Stimulated activated CD4-positive, alpha-beta T cell treated with anti-CD3 and anti-CD28 coated beads, Interleukin-1b, Interleukin-23, amount 100 ng/mL, for 48 hours (primary cell): Measurements from ENCODE around the gene GPR62.
A peak's percentile ranks its signal among the peaks of the same experiment; 100 is the strongest.
"Not testable (repeated sequence)": the region's sequence is repeated elsewhere in the genome, so short reads cannot be mapped to it uniquely, and the experiment has no call there.

ENCODE experiments used
- DNase-seq: peaks from one replicate; pipeline ENCODE4 v3.0.0-alpha.2; 2020

GPR62 gene

DNA sequence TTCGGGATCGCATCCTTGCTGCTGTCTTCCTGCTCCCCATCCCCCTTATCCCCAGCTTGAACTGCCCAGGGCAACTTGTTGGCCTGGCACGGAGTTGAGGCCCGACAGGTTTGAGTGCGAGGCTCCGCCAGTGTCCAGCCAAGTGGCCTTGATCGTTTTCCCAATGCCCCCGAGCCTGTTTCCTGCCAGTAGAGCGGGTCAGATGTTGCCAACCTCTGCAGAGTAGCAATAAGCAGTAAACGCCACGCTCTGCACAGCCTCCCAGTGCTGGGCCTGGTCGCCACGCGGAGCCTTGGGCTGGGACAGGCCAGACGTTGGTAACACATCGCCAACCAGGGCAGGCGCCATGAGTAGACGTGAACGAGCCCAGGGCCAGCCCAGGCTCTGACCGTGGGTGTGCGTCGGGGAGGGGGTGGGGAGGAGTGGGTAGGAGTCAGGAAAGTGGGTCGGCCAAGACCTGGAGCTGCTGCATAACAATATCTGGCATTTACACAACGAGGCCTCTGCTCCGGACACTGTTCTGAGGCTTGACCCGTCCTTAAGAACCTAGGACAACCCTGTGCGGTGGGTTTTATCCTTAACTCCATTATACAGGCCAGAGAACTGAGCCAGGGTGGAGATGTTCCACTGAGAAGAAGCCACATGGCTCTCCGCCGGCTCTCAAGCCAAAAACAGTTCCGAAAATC lies 19.2 kb downstream of the GPR62 start:
- DNase-seq = peak; percentile 32

DNA sequence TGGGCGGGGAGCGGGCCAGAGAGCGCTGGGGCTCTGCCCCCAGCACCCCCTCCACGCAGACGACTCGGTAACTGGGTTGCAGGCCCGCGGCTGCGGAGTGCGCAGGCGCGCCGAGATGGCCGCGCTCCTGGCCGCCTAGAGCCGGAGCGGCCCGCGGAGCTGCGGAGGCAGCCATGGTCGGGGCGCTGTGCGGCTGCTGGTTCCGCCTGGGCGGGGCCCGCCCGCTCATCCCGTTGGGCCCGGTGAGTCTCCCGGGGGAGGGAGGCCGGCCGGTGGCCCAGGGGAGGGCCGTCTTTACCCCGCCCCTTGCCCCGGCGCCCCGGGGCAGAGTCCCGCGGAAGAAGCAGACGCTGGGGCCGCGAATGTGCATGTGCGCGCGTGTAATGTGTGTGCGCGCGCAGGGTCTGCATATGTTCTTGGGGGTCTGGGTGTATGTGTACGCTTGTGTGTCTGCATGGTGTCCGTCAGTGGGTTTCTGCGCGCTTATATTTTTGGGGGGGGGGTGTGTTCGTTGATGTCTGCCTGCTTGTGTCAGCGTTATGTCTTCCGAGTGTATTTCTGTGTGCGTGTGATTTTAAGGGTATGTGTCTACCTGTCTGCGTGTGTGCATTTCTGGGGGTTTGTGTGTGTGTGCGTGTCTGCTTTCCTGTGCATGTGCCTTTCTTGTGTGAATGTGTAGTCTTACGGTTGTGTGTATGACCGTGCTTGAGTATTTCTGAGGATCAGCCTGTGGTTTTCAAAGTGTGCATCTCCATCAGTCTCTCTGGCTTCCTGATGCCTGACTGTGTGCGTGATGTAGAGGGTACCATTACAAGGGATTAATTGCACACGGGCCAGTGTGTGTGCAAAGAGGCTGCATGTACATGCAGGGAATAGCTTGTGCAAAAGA lies 20.0 kb downstream of the GPR62 start, which contains the start of gene ABHD14A:
ABHD14A (plus strand) TSS at position 102 of the 889 bp plus-strand sequence; CDS start at position 174, 72 bp downstream.
- DNase-seq = peak; percentile 69

DNA sequence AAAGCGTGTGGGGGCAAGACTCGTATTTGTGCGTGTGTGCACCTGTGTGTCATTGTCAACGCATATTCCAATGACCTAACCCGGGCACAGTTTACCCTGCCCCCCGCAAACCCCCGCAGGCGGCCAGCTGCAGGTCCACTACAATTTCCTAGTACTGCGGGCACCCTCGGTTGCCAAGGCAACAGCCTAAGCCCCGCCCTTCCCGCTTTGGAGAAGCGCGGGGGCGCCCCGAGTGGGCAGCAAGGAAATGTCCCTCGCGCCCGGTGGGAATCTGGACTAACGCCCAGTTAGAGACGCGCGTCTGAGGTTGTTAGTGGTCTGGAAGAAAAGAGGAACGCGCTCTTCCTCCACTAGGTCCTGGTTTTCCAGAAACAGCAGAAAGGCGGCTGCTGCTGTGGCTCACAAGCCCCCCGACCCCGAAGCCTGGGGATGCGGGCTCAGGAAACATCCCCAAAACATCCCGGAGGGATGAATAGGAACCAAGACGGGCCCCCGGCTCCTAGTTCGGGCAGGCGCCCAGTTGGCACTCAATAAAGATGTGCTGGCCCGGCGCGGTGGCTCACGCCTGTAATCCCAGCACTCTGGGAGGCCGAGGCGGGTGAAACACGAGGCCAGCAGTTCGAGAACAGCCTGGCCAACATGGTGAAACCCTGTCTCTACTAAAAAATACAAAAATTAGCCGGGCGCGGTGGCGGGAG lies 20.8 kb downstream of the GPR62 start:
- no peak for DNase-seq

DNA sequence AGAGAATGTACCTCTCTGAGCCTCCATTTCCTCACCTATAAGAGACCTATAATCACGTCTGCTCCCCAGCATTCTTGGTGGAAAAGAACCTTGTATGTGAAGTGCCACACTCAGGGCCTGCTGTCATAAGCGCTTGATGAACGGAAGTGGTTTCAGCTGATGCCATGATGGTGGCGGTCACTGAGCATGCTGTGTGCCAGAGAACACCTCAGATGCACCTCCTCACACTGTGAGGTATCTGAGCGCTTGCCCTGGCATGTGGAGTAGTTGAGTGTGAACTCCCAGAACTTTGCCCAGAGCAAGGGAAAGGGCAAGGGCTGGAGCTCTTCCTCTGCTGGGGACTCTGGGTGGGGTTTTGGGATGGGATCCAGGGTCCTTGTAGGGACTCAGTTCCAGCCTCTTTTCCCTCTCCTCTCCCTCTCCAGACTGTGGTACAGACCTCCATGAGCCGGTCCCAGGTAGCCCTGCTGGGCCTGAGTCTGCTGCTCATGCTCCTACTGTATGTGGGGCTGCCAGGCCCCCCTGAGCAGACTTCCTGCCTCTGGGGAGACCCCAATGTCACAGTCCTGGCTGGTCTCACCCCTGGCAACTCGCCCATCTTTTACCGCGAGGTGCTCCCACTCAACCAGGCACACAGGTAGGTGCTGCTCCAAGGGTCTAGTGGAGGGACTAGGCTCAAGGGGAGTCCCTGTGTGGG lies 22.4 kb downstream of the GPR62 start:
- DNase-seq = no peak

DNA sequence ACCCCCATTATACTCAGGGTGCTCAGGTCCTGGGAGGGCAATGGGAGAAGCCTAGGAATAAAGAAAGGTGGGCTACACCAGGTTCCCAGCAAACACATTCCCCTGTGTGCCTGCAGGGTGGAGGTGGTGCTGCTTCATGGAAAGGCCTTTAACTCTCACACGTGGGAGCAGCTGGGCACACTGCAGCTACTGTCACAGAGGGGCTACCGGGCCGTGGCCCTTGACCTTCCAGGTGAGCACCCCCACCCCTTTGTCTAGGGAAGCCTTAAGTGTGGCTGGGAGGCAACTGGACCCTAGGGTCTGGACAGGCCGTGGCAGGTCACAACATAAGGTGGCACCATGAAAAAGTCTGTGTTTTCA lies 22.9 kb downstream of the GPR62 start:
- DNase-seq = no peak

DNA sequence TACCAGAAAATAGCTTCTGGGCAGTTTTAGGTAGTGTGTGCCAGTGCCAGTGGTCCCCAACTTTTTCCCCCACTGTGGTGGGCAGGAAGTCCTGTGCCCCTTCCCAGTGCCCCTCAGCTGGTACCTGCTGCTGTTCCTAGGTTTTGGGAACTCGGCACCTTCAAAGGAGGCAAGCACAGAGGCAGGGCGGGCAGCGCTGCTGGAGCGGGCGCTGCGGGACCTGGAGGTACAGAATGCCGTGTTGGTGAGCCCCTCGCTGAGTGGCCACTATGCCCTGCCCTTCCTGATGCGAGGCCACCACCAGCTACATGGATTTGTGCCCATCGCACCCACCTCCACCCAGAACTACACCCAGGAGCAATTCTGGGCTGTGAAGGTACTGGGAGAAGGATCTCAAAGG lies 25.1 kb downstream of the GPR62 start:
- DNase-seq = no peak

DNA sequence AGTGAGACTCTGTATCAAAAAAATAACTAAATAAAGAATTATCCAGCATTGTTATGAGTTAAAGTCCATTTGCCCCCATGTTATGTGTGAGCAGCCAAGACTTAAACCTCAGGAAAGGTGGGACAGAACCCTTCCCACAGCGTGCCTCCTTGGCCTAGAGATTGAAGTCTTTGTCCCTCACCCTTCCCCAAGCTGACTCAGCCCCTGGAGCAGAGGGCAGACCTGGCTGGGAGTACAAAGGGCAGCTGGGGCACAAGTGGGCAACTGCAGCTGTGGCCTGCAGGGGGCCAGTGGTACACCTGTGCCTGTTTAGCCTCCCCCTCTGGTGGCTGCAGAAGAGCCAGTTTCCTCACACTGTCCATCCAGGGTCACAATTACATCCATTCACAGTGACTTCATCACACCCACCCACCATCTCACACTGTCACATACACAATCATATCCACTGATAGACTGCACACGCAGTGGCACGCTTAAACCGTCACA lies 27.2 kb downstream of the GPR62 start:
- DNase-seq = peak; percentile 46

DNA sequence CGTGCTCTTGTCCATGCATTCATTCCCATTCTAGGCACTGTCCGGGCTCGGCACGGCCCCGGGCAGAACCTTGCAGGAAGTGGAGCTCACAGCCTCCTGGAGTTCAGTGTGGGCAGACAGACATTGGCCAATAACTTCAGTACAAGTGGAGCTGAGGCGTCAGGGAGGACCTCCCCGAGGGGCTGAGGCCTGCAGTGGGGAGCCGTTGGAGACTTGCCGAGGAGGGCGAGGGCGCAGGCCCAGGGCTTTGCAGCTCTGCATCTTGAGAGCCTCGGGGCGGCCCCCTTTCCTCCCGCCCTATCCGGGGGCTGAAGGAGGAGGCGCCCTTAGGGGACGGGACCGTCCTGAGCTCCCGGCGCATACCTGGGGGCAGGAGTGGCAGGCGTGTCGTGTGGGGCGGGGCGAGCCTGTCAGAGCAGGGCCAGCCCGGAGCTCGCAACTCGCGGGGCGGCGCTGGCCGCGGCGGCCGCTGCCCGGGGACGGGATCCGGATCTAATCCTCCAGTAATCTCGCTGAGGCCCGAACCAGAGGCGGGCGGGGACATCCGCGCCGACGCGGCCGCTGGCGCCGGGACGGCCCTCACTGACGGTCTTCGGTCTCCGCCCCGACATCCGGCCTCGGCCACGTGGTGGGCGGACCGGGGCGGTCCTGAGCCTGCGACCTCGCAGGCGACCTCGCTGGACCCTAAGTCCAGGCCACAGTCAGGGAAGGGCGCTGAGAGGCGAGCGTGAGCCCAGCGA lies 27.8 kb downstream of the GPR62 start, which contains the start of gene ACY1:
ACY1 (plus strand) TSS at position 698 of the 740 bp plus-strand sequence. CDS start 530 bp downstream, outside the sequence.
- peak; percentile 86 for DNase-seq

DNA sequence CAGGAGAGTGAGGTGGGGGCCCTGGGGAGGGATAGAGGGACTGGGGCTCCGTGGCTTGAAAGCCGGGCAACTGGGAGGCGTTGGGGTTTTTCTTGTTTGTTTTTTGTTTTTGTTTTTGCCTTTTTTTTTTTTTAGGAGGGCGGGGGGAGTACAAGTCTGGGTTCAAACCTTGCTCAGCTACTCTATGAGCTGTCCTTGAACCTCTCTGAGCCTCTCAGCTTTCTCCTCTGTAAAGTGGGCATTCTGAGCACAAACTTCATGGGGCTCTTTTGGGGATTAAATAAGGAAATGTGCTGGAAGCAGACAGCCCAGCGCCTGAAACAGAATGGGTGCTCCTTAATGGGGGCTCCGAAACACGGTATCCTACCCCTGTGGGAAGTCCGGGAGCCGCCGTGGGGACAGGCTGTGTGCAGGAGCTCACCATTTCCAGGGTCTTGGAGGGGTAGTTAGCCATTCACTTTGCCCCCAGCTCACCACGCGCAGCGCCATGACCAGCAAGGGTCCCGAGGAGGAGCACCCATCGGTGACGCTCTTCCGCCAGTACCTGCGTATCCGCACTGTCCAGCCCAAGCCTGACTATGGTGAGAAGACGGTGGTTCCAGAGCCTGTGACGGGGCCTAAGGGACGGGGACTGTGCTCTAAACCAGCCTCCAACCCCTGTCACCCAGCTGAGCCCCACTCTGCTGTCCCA lies 28.5 kb downstream of the GPR62 start:
- no peak for DNase-seq

DNA sequence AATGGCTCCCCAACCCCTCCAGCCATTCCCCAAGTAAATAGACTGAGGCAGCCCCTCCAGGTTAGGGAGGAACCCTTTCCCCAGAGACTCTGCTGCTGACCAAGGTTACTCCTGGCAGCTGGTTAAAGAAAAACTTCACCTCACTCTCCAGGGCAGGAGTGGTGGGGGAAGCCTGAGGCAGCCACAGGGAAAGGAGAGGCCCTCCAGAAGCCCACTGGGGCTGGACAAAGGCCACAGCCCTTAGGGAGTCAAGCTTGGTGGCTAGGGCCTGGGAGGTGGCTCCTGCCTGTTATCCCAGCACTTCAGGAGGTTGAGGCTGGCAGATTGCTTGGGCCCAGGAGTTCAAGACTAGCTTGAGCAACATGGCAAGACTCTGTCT lies 29.1 kb downstream of the GPR62 start:
- no peak for DNase-seq

DNA sequence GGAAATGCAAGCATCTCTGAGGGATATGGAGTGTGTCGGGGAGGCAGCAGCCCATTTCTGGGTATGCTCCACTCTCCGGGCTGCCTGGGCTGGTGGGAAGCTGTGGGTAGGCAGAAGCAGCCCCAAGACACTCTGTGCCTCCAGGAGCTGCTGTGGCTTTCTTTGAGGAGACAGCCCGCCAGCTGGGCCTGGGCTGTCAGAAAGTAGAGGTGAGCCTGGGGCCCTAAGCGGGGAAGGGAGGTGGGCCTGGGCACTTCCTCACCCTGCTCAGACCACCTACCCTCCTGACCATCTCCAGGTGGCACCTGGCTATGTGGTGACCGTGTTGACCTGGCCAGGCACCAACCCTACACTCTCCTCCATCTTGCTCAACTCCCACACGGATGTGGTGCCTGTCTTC lies 29.9 kb downstream of the GPR62 start:
- no peak for DNase-seq

DNA sequence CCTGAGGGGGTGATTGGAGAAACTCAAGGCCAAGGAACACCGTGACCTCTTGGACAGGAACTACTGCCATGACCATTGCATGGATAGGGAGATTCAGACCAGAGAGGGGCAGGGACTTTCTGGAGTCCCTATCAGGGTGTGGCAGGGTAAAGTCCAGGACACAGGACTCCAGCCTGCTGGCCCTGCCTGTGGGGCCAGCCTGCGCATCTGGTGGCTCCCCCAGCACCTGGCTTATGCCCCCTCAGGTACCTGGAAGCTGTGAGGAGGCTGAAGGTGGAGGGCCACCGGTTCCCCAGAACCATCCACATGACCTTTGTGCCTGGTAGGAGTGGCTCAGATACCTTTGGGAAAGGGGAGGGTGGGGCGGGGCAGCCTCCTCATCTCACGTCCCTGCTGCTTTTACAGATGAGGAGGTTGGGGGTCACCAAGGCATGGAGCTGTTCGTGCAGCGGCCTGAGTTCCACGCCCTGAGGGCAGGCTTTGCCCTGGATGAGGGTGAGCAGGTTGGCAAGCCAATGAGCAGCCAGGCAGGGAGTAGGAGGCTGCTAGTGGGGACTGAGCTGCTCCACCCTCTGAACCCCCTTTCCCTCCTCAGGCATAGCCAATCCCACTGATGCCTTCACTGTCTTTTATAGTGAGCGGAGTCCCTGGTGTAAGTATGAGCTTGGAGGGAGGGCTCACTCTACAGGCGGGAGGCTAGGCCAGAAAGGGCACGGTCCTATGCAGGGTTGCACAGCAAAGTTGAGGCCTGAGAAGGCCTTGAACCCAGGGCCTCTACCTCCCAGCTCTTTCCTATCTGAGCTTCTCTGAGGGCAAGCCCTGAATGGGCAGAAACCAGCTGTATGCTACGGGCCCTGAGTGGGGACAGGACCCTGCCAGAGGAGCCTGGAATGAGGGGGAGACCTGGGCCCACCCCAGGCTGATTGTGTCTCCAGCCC lies 31.1 kb downstream of the GPR62 start:
- DNase-seq = no peak

DNA sequence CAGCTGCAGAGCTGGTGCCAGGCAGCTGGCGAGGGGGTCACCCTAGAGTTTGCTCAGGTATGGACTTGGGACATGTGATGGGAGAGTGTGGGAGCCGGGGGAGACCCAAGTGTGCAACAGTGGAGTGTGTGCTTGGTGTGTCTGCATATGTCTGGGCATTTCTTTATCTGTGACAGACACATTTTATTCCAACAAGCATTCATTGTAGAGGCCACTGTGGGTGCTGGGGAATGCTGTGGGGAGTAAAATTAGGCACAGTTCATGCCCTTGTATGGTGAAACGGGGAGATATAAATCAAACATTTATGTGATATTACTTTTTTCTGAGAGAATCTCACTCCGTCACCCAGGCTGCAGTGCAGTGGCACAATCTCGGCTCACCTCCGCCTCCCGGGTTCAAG lies 32.4 kb downstream of the GPR62 start:
- DNase-seq = no peak

DNA sequence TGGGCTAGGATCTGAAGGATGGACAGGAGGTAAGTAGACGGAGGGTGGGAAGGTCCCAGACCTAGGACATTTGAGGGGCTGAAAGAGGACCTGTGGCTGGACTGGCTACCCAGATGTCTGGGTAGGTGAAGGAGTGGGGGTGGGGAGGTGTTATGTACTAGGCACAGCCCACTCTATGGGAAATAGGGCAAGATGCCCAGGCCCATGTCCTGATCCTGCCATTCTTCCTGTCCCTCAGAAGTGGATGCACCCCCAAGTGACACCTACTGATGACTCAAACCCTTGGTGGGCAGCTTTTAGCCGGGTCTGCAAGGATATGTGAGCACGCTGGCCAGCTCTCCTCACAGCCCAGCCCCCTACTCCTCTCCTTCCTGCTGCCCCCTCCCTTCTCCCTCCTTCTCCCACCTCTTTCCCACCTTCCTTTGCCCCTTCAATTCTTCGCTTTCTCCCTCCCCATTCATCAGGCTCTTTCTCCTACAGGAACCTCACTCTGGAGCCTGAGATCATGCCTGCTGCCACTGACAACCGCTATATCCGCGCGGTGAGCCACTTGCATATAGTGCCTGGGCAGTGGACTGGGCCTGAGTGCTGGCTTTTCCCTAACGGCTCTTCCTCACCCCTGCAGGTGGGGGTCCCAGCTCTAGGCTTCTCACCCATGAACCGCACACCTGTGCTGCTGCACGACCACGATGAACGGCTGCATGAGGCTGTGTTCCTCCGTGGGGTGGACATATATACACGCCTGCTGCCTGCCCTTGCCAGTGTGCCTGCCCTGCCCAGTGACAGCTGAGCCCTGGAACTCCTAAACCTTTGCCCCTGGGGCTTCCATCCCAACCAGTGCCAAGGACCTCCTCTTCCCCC lies 33.3 kb downstream of the GPR62 start:
- DNase-seq = no peak

DNA sequence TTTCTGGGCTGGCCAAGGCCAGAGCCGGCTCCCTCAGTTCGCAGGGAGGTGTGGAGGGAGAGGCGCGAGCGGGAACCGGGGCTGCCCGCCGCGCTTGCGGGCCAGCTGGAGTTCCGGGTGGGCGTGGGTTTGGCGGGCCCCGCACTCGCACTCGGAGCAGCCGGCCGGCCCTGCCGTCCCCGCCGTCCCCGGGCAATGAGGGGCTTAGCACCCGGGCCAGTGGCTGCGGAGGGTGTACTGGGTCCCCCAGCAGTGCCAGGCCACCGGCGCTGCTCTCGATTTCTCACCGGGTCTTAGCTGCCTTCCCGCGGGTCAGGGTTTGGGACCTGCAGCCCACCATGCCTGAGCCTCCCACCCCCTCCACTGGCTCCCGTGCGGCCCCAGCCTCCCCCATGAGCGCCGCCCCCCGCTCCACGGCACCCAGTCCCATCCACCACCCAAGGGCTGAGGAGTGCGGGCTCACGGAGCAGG lies 35.4 kb downstream of the GPR62 start:
- DNase-seq = not testable (repeated sequence)

DNA sequence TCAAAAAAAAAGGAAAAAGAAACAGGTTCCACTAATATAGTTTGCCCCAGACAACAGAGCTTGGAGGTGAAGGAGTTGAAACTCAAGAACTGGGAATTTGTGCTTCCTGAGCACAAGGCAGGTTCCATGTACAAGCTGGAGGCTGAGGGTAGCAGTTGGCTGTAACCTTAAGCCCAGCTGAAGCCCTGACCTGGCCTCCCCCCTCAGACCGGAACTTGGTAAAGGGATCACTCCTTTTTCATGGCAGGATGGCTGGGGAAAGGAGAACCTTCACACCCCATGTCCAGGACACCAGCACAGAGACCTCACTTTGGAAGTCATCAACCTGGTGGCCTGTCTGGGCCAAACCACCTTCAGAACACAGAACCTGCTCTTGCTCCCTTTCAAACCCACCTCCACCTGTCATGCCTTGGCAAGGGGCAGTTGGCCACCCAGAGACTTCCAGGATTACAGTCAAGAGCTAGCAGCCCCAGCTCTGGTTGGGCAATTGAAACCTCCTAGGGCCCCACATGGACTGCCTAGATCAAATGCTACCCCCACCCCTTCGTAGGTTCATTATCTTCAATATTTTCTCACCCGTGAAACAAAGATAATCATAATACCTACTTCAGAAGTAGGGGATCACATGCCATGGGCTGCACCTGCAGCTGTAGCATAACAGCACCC lies 37.0 kb downstream of the GPR62 start:
- no peak for DNase-seq

DNA sequence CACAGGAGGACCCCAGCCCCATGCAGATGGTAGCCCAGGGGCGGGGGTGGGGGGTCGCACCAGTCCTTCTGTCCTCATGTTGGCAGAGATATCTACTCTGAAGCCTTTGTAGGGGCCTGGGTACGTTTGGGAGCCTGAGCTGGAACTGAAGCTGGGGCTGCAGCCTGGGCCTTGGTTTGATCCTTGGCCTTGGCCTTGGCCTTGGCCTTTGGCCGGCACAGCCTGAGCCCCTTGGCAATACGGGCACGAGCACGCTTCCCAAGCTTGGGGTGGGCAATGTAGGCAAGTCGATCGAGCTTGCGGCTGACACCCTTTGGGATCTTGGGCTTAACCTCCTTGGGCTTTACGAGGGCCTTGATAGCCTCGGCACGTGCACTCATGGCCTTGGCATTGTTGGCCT lies 38.5 kb downstream of the GPR62 start:
- DNase-seq = not testable (repeated sequence)

DNA sequence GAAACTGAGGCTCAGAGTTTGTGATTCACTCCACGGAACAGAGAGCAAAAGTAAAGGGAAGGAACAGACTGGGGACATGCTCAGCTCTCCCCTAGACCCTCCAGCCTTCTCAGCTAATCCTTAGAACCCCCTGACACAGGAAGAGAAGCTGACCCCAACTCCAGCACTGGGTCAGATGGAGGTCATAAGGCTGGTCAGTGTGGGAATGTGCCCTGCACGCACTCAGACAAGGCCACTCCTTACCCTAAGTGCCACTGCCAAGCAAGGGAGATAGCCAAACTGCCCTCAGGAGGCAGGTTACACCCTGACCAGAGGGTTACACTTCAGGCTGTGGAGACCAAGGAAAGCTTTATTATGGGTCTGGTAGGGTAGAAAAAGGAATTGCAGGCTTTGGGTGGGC lies 39.3 kb downstream of the GPR62 start:
- no peak for DNase-seq
